GM12872 (cell line): ENCODE results near the gene OR10G2.

ENCODE experiments used
- TF ChIP-seq, protein P1 (sequence below): IDR thresholded peaks from 3 replicates; pipeline ENCODE4 v1.5.1; 2011; ENCODE audit warnings: low read depth, mild to moderate bottlenecking, low read length, moderate library complexity; ENCODE audit not compliant: insufficient read depth

Gene OR10G2

DNA sequence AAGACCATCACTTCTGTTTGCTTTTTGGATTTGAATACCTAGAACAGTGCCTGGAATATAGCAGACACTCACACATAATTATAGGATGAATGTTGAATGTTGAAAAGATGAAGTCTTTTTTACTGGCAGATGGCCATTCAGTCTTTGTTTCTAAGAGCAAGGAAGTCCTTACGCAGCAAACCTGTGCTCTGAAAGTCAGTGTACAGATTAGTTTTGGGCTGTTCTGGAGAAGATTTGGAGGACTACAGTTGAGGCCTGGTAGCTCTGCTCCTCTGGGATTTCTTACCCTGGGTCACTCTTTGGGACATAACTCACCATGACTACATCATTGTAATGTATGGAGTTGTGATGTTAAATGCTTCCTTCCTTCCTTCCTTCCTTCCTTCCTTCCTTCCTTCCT is 22.2 kb upstream of the OR10G2 start:
- TF ChIP-seq, protein P1, sequence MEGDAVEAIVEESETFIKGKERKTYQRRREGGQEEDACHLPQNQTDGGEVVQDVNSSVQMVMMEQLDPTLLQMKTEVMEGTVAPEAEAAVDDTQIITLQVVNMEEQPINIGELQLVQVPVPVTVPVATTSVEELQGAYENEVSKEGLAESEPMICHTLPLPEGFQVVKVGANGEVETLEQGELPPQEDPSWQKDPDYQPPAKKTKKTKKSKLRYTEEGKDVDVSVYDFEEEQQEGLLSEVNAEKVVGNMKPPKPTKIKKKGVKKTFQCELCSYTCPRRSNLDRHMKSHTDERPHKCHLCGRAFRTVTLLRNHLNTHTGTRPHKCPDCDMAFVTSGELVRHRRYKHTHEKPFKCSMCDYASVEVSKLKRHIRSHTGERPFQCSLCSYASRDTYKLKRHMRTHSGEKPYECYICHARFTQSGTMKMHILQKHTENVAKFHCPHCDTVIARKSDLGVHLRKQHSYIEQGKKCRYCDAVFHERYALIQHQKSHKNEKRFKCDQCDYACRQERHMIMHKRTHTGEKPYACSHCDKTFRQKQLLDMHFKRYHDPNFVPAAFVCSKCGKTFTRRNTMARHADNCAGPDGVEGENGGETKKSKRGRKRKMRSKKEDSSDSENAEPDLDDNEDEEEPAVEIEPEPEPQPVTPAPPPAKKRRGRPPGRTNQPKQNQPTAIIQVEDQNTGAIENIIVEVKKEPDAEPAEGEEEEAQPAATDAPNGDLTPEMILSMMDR: no peak

DNA sequence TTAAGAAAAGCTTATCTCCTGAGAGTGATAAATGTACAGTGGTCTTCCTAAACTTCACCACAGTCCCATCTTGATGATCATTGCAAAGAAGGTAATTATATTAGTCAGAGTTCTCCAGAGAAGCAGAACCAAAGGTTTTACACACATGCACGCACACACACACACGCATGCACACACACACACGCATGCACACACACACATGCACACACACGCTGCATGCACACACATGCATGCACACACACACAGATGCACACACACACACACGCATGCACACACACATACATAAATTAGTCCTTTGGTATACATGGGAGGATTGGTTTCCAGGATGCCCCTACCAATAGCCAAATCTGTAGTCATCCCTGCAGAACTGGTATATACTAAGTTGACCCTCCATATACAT is 19.5 kb upstream of the OR10G2 start:
- TF ChIP-seq, protein P1: no peak

DNA sequence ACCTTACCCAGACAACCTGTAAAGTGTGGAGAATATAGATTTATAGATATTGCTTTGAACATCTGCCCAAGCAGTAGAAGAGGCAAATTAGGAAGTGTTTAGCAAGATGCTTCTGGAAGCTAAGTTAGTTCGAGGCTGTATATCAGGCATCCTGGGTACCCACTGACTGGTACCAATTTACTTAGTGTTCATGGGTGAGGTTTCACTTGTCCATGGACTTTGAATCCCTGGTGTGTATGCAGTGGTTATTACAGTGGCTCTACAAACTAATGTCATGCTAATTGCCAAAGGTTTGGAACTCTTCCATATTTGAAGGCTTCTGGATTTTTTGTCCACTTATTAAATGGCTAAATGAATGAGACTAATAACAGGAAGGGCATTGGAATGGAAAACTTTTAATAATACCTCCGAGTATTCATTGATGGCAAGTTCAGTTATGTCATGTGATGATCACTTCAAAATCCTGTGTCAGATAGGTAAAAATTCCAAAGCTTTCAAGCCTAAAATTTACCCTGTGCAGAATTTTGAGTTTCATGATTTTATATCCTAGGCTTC is 18.7 kb upstream of the OR10G2 start, which contains the start of gene OR4E2:
Gene OR4E2, plus strand, starts transcription at position 505 of the 555 bp plus-strand sequence. CDS start 11,248 bp downstream, outside the sequence.
- TF ChIP-seq, protein P1: no peak

DNA sequence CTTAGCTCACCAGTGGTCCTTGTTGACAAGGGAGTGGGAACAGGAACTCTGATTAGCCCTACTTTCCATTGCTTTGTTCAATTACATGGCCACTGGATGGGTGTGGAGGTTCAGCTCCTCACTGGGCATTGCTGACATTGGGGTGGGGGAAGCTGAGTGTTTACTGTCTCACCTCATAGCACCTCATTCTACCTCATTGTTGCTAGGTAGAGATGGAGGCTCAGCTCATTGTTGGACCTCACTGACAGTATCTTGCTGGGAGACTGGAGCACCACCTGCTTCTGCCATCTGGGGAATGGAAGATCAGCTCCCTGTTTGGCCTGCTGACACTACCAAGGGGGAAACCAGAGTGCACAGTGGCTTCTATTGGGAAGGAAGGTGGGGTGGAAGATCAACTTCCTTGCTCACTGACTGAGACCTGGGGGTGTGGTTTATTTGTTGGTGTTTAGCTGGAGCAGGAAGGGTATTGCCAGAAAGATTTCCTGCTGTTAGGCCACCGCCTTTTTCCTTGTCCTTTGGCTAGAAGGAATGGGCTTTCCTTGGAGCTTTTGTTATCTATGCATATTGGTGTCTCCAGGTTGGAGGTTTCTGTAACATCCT is 17.6 kb upstream of the OR10G2 start:
- TF ChIP-seq, protein P1: no peak

DNA sequence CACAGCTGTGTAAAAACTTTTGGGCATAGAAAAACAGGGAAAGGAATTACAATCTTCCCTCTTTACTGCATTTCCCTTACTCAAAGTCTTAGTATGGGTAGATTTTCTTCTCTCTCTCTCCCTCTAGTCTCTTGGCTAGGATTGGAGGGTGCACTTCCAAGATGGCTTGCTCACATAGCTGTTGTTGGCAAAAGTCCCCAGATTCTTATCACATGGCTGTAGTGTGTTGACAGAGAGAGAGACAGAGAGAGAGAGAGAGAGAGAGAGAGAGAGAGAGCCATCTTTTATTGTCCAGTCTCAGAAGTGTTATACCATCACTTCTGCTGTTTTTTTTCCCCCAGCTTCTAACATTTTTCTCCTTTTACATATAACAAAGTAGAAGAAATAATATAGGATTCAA is 12.6 kb upstream of the OR10G2 start:
- TF ChIP-seq, protein P1: no peak

DNA sequence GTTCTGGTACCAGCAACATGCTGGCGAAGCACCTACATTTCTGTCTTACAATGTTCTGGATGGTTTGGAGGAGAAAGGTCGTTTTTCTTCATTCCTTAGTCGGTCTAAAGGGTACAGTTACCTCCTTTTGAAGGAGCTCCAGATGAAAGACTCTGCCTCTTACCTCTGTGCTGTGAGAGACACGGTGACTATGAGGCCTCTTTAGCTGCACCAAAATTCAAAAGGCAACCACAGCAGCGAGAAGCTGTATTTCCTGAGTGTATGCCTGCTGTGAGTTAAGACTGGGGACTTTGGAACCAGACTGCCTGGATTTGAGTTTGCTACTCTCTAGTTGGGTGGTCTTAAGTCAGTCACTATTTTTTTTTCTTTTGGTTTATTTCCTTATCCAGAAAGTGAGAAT is 8.7 kb upstream of the OR10G2 start:
- TF ChIP-seq, protein P1: no peak

DNA sequence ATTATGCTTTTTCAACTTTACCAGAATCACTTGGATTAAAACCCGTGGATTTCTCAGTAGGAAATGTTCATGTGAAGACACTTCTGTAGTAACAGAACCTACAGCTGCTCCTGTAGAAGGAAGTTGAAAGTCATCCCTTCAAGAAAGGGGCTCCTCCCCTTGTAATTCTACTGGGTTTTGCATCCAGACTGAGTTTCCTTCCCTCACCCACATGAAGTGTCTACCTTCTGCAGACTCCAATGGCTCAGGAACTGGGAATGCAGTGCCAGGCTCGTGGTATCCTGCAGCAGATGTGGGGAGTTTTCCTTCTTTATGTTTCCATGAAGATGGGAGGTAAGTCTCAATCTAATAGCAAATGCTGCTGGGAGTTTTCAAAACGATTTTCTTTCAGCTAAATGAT is 7.9 kb upstream of the OR10G2 start:
- TF ChIP-seq, protein P1: no peak
